CD14-positive monocyte (primary cell): ENCODE results near the gene BACE2. TPM values are rescaled to one million over a fixed set of nuclear protein-coding genes. Genes with fewer than 3 reads are reported as not detected.

ENCODE experiments used
- DNase-seq, 3 donors: peaks; one replicate each; pipeline ENCODE4 v3.0.0-alpha.2; 2011 to 2022
- H2AFZ ChIP-seq: 2 replicates; pipeline ENCODE4 v1.6.0; 2012; ENCODE audit warnings: mild to moderate bottlenecking, low read depth, low read length, inconsistent platforms; ENCODE audit not compliant: insufficient read depth, poor library complexity, severe bottlenecking
- H3K27ac ChIP-seq, 2 donors: 1 replicate in 1 of 2; 2 replicates in 1 of 2; pipeline ENCODE4 v1.5.1; 2012 to 2013; ENCODE audit warnings: low read length in 2 of 2, control low read depth in 1 of 2, inconsistent platforms in 1 of 2, low read depth in 1 of 2, mild to moderate bottlenecking in 1 of 2
- H3K27me3 ChIP-seq, 2 donors: one replicate each; pipeline versions ENCODE4 v1.6.0 to v1.6.1; 2011 to 2013; ENCODE audit warnings: low read length in 2 of 2; ENCODE audit not compliant: control insufficient read depth in 2 of 2, insufficient read depth in 2 of 2
- H3K36me3 ChIP-seq, 2 donors: replicated peaks in 1 of 2; 1 replicate in 1 of 2; 2 replicates in 1 of 2; pipeline versions ENCODE4 v1.5.1 to v1.6.1; 2012 to 2013; ENCODE audit warnings: low read length in 2 of 2, control low read depth in 1 of 2, inconsistent platforms in 1 of 2, mild to moderate bottlenecking in 1 of 2; ENCODE audit not compliant: insufficient read depth in 2 of 2, control insufficient read depth in 1 of 2
- H3K4me1 ChIP-seq, 2 donors: 1 replicate in 1 of 2; 2 replicates in 1 of 2; pipeline versions ENCODE4 v1.5.1 to v1.6.1; 2012 to 2013; ENCODE audit warnings: low read length in 2 of 2, control low read depth in 1 of 2, inconsistent platforms in 1 of 2, mild to moderate bottlenecking in 1 of 2, moderate library complexity in 1 of 2; ENCODE audit not compliant: insufficient read depth in 2 of 2, control insufficient read depth in 1 of 2
- H3K4me2 ChIP-seq: replicated peaks from 2 replicates; pipeline ENCODE3; 2012; ENCODE audit warnings: low read length, moderate library complexity, mild to moderate bottlenecking; ENCODE audit not compliant: poor library complexity, severe bottlenecking; ENCODE audit errors: extremely low read depth
- H3K4me3 ChIP-seq, 3 experiments: fragments of 200-600 bp in 1 of 3; sonication (generic) in 1 of 3; replicated peaks in 1 of 3; 1 replicate in 2 of 3; 2 replicates in 1 of 3; pipeline ENCODE4 v1.5.1; 2011 to 2013; ENCODE audit warnings: low read length in 3 of 3, mild to moderate bottlenecking in 3 of 3, control low read depth in 2 of 3, low read depth in 2 of 3, inconsistent platforms in 1 of 3, moderate library complexity in 1 of 3
- H3K79me2 ChIP-seq: 2 replicates; pipeline ENCODE4 v1.6.0; 2012; ENCODE audit warnings: mild to moderate bottlenecking, control low read depth, inconsistent platforms, low read length, moderate library complexity; ENCODE audit not compliant: insufficient read depth
- H3K9ac ChIP-seq: 2 replicates; pipeline ENCODE4 v1.6.0; 2017; ENCODE audit warnings: low read length, mild to moderate bottlenecking; ENCODE audit not compliant: insufficient read depth, poor library complexity, severe bottlenecking
- H3K9me3 ChIP-seq, 2 donors: replicated peaks in 1 of 2; 1 replicate in 1 of 2; 2 replicates in 1 of 2; pipeline versions ENCODE4 v1.5.1 to v1.6.1; 2012 to 2013; ENCODE audit warnings: low read length in 2 of 2, control low read depth in 1 of 2; ENCODE audit not compliant: control insufficient read depth in 1 of 2, insufficient read depth in 1 of 2
- H4K20me1 ChIP-seq: 2 replicates; pipeline ENCODE4 v1.6.0; 2012; ENCODE audit warnings: mild to moderate bottlenecking, low read length, control low read depth, moderate library complexity; ENCODE audit not compliant: insufficient read depth
- H3K27ac Mint-ChIP-seq, 7 donors: one replicate each; pipeline ENCODE4 v1.8.0; 2020; ENCODE audit warnings: mild to moderate bottlenecking in 7 of 7, mixed read lengths in 7 of 7, moderate library complexity in 6 of 7, inconsistent platforms in 2 of 7
- H3K27me3 Mint-ChIP-seq, 3 donors: one replicate each; pipeline ENCODE4 v1.8.0; 2021 to 2022; ENCODE audit warnings: low read depth in 3 of 3, mild to moderate bottlenecking in 3 of 3, mixed read lengths in 3 of 3, moderate library complexity in 3 of 3, inconsistent platforms in 1 of 3
- H3K36me3 Mint-ChIP-seq, 2 donors: one replicate each; pipeline ENCODE4 v1.8.0; 2020; ENCODE audit warnings: mixed read lengths in 2 of 2, inconsistent platforms in 1 of 2, mild to moderate bottlenecking in 1 of 2
- H3K4me1 Mint-ChIP-seq: one replicate; pipeline ENCODE4 v1.8.0; 2020; ENCODE audit warnings: mild to moderate bottlenecking, mixed read lengths
- H3K4me3 Mint-ChIP-seq, 2 donors: one replicate each; pipeline ENCODE4 v1.8.0; 2020; ENCODE audit warnings: mild to moderate bottlenecking in 2 of 2, mixed read lengths in 2 of 2, moderate library complexity in 1 of 2
- H3K9me3 Mint-ChIP-seq, 7 donors: one replicate each; pipeline ENCODE4 v1.8.0; 2020 to 2022; ENCODE audit warnings: mixed read lengths in 7 of 7, mild to moderate bottlenecking in 6 of 7, moderate library complexity in 6 of 7, inconsistent platforms in 2 of 7
- CTCF ChIP-seq: fragments of 200-600 bp; IDR thresholded peaks from one replicate; pipeline ENCODE4 v1.8.0; 2022; ENCODE audit warnings: antibody characterized with exemption, mild to moderate bottlenecking
- WGBS: methylation state at CpG from one replicate; pipeline ENCODE4 v1.1.5; 2013; ENCODE audit warnings: missing lambda C conversion rate; ENCODE audit not compliant: insufficient coverage; 5-methylcytosine and 5-hydroxymethylcytosine counted together
- intact Hi-C, 2 donors: fragments of 100-400 bp; cut with micrococcal nuclease; formaldehyde crosslinking; loops; one replicate each; pipeline versions ENCODE4 v1.15.0 to v1.15.1; 2023
- polyA plus RNA-seq, 3 donors: library from polyadenylated mRNA; depleted of rRNA in 1 of 3; unstranded in 2 of 3; stranded (reverse) in 1 of 3; fragments of 300-500 nt in 2 of 3; fragments of >200 nt in 1 of 3; fragmentation: Illumina TruSeq in 2 of 3; gene quantifications; 1 replicate in 2 of 3; 2 replicates in 1 of 3; pipeline ENCODE4 v1.2.3, GENCODE V29; 2012 to 2021

Gene BACE2
- polyA plus RNA-seq, 3 donors, result 0.05 to 0.26 TPM; not detected in 1

- no peaks in the 10 kb centered on the region for H3K79me2 ChIP-seq
- no peaks in the 10 kb centered on the region for H3K36me3 Mint-ChIP-seq
- H3K4me2 ChIP-seq, result no peak overlapping the region
- no peaks in the 10 kb centered on the region for H4K20me1 ChIP-seq
- TF ChIP-seq CTCF, result no peak
- no peak overlapping the region for H3K4me3 Mint-ChIP-seq
- no peaks in the 10 kb centered on the region for H3K4me1 Mint-ChIP-seq
- H2AFZ ChIP-seq, result no peak overlapping the region
- H3K4me3 ChIP-seq, result no peak overlapping the region
- intact Hi-C loops, result no loop called here
- H3K27me3 ChIP-seq, result no peaks in the 10 kb centered on the region
- H3K36me3 ChIP-seq, result no peaks in the 10 kb centered on the region
- H3K9me3 ChIP-seq, result no peaks in the 10 kb centered on the region
- H3K27me3 Mint-ChIP-seq, result peaks cover 2 to 3% (median 3%) of the 10 kb centered on the region in 3 donors
- 100% methylated on average over 2 of the region's 5 CpGs for WGBS
- no peak overlapping the region for H3K27ac ChIP-seq
- H3K27ac Mint-ChIP-seq, result peak overlapping the region in 1 of 7 donors; percentile 10
- H3K4me1 ChIP-seq, result no peaks in the 10 kb centered on the region
- peaks cover 0 to 13% (median 6%) of the 10 kb centered on the region in 7 donors for H3K9me3 Mint-ChIP-seq
- DNase-seq, result no peak
- no peak overlapping the region for H3K9ac ChIP-seq
Observed at GRCh38 chr21:41228006-41228370, 60.0 kb downstream of the BACE2 start.

- H3K9me3 Mint-ChIP-seq, result peaks cover 0 to 13% (median 6%) of the 10 kb centered on the region in 7 donors
- no peaks in the 10 kb centered on the region for H3K4me1 Mint-ChIP-seq
- Histone ChIP-seq H3K9me3 (no peaks in the 10 kb centered on the region), H3K27me3 (no peaks in the 10 kb centered on the region), H3K9ac (no peak overlapping the region), H3K27ac (no peak overlapping the region), H4K20me1 (no peaks in the 10 kb centered on the region), H2AFZ (no peak overlapping the region), H3K4me2 (no peak overlapping the region), H3K4me3 (no peak overlapping the region), H3K36me3 (no peaks in the 10 kb centered on the region), H3K79me2 (no peaks in the 10 kb centered on the region), H3K4me1 (no peaks in the 10 kb centered on the region)
- intact Hi-C loops, result no loop called here
- no peak for DNase-seq
- TF ChIP-seq CTCF, result no peak
- no peak overlapping the region for H3K27ac Mint-ChIP-seq
- no peaks in the 10 kb centered on the region for H3K36me3 Mint-ChIP-seq
- 100% methylated on average over 2 of the region's 5 CpGs for WGBS
- peaks cover 2 to 3% (median 3%) of the 10 kb centered on the region in 3 donors for H3K27me3 Mint-ChIP-seq
- H3K4me3 Mint-ChIP-seq, result no peak overlapping the region
Observed at GRCh38 chr21:41228492-41228891, 60.5 kb downstream of the BACE2 start.
